Measurements from ENCODE around the gene TPPP3. TPM values are rescaled to one million over a fixed set of nuclear protein-coding genes. Genes with fewer than 3 reads are reported as not detected.

TPPP3 gene
- 1.2 and 1.6 TPM in 2 replicates for total RNA-seq

DNA sequence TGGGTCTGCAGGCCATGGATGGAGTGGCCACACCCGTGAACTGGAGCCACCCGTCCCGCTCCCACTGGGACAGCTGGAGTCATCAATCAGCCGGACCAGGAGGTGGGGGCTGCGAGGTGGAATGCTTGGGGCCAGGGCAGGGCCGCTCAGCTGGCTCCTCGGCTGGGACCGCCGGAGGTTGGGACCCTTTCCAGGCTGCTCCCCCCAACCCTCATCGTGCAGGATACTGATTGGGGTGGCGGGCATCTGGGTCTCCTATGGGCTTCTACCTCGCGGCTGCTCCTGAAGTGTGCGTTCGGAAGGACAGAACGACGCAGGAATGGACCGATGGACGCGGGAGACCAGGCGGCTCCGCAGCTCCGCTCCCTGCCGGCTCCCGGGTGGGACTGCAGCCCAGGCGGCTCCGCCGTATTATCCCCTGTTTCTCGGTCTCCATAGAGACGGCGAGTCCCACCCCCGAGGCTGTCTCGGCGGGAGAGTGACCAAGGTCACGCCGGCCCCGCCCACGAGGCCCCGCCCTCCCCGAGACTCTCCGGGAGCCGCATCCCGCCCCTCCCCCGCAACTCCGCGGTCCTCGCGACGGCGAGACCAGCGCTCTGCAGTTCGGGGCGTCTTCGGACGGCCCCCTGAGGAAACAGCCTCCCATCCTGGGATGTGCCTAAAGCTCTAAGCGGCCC is at the start of gene TPPP3:
TPPP3 (minus strand) TSS at position 388 of the 677 bp plus-strand sequence. CDS start 2,387 bp downstream, outside the sequence.

GRCh38 chr16:67430977-67431774 is 37.9 kb upstream of the TPPP3 start, which contains the start of gene HSD11B2:
Gene HSD11B2, plus strand, starts transcription at chr16:67431121. Its CDS starts 128 bp downstream, at chr16:67431249.

GRCh38 chr16:67415872-67416793 is 22.8 kb upstream of the TPPP3 start, which contains the start of gene ZDHHC1:
Gene ZDHHC1, minus strand, starts transcription at chr16:67416477. Its CDS starts 8,702 bp downstream, at chr16:67407775.

Other genes starting within 250 kb of the TPPP3 start
- gene B3GNT9, start 242.5 kb downstream of the TPPP3 start, total RNA-seq, result 47.2 and 55.1 TPM in 2 replicates
- gene TRADD, start 233.6 kb downstream of the TPPP3 start, total RNA-seq, result 18.2 and 18.9 TPM in 2 replicates
- 11.9 and 12.8 TPM in 2 replicates for gene FBXL8, start 233.5 kb downstream of the TPPP3 start, total RNA-seq
- 12.1 and 23.0 TPM in 2 replicates for gene HSF4, start 228.8 kb downstream of the TPPP3 start, total RNA-seq
- gene NOL3, start 223.0 kb downstream of the TPPP3 start, total RNA-seq, result 42.4 and 43.0 TPM in 2 replicates
- 16.9 and 20.5 TPM in 2 replicates for gene MATCAP1, start 209.5 kb downstream of the TPPP3 start, total RNA-seq
- gene EXOC3L1, start 203.4 kb downstream of the TPPP3 start, total RNA-seq, result 0.13 TPM in 1 of 2 replicates, not detected in the other
- gene E2F4, start 201.3 kb downstream of the TPPP3 start, total RNA-seq, result 44.6 and 64.7 TPM in 2 replicates
- 0.26 and 0.76 TPM in 2 replicates for gene ELMO3, start 194.4 kb downstream of the TPPP3 start, total RNA-seq
- 25.4 and 28.7 TPM in 2 replicates for gene TMEM208, start 166.4 kb downstream of the TPPP3 start, total RNA-seq
- gene FHOD1, start 146.0 kb downstream of the TPPP3 start, total RNA-seq, result 20.7 and 36.2 TPM in 2 replicates
- gene SLC9A5, start 144.5 kb downstream of the TPPP3 start, total RNA-seq, result 3.4 and 4.2 TPM in 2 replicates
- 34.1 and 51.4 TPM in 2 replicates for gene PLEKHG4, start 114.0 kb downstream of the TPPP3 start, total RNA-seq
- gene KCTD19, start 66.8 kb downstream of the TPPP3 start, total RNA-seq, result under 0.01 and 0.03 TPM in 2 replicates
- gene LRRC36, start 66.7 kb downstream of the TPPP3 start, total RNA-seq, result 0.17 TPM in 1 of 2 replicates, not detected in the other
- 8.1 and 10.5 TPM in 2 replicates for gene ZDHHC1, start 23.0 kb upstream of the TPPP3 start, total RNA-seq
- 0.20 TPM in 1 of 2 replicates, not detected in the other for gene HSD11B2, start 37.6 kb upstream of the TPPP3 start, total RNA-seq
- gene ATP6V0D1, start 87.7 kb upstream of the TPPP3 start, total RNA-seq, result 100 and 107 TPM in 2 replicates
- not detected in 2 replicates for gene AGRP, start 90.0 kb upstream of the TPPP3 start, total RNA-seq
- 64.4 and 104 TPM in 2 replicates for gene RIPOR1, start 135.3 kb upstream of the TPPP3 start, total RNA-seq
- gene CTCF, start 169.0 kb upstream of the TPPP3 start, total RNA-seq, result 16.6 and 21.2 TPM in 2 replicates